ENCODE measurements around the gene RNF5. TPM values are rescaled to one million over a fixed set of nuclear protein-coding genes. Genes with fewer than 3 reads are reported as not detected.

Gene RNF5
- total RNA-seq, 1 donor from 2014 or later: 94.6 TPM

DNA sequence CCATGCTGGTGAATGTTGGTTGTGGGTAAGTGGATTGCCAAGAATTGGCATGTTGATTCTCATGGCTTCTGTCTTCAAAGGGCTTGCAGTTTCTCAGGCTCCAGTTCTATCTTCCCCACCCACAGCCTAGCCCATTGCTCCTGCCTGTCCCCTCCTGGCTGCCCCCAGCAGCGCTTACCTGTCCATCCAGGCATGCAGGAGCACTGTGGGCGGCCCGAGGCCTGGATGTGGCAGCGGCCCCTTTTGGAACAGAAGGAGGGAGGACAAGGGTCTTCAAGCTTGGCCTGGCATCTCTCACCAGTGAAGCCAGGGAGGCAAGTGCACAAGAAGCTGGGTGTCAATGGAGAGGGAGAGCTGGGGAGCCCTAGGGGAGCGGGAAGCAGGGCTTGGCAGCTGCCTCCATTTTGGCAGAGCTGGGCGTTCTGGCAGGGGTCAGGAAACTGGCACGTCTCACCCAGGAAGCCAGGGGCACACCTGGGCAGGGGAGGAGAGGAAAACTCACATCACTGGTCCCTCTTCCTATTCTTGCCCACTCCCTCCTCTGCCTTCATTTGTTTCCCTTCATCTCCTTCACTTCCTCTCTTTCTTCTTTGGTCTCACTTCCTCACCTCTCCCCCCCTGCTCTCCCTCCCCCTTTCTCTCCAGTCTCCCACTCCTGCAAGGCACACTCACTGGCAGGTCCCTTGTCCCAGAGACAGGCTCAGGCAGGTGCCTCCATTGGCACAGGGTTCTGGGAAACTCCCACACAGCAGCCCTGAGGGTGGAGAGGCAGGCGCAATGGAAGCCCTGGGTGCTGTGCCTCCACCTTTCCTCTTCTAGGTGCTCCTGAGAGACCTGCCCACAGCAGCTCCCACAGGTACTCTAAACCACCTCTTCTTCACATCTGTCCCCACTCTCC is 44.4 kb downstream of the RNF5 start:
- DNase-seq (no peak), ATAC-seq (ENCODE audit: poor library complexity) (no peak)
- intact Hi-C loops (cut with DNase I): no loop called here

DNA sequence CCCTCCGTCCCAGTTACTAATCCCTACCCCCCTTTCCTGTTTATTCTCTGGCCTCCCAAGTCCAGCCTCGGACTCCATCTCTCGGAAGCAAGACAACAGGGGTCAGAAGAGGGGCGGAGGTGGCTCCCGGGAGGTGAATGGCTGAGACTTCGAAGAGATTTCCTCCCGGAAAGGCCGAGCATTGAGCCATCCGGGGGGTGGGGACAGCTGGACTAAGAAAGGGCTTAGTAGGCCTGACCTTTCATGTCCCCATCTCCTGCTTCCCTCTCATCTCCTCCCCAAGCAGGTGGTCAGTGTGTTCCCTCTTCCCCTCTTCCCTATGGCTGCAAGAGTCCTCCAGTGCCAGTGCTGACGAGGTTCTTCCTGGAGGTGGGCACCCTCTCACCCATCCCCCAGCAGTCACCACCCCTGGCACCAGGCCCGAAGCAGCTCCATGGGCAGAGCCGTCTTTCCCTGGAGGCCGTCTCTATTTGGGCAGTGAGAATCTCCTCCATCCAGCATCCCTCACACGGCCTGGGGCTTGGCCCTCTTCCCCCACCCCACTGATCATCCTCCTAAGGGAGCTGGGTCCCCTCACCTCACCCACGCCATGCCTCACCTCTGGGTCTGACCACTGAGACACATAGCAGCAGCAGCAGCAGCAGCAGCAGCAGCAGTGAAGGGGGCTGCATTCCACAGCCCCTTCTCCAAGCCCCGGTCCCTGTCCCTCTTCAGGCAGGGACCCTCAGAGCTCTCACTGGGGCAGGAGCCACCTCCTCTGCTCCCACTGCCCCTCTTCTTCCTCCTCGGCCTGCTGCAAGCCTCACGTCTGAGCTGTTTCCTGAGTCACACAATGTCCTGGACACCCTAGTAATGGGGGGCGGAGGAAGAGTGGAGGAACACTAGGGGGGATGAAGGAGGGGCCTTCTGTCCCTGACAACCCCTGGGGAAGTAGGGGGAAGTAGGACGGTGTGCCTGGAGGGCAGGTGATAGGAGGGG is 45.3 kb downstream of the RNF5 start, which contains the start of gene NOTCH4:
NOTCH4 (minus strand) TSS at position 810 of the 978 bp plus-strand sequence; CDS start at position 671, 139 bp downstream.
- intact Hi-C loops (cut with DNase I): no loop called here
- peak; percentile 63 for ATAC-seq (ENCODE audit: poor library complexity)
- peak; percentile 59 for DNase-seq

DNA sequence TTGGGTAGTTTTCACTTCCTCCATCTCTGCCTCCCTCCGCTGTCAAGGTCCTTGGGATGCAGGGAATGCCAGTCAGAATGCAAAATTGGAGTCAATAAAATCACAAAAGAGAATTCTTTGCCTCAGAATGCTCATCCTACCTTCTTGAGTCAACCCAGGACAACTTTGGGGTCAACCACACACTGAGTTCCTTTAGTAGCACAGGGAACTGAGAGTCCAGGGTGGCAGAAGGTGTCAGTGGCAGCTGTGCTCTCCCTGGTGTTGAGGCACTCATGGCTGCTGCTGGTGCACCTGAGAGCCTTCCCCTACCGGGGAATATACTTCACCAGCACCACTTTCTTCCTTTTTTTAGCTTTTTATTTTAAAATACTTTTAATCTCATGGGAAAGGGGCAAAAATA is 46.5 kb downstream of the RNF5 start:
- DNase-seq (no peak), ATAC-seq (ENCODE audit: poor library complexity) (no peak)
- intact Hi-C loops (cut with DNase I): no loop called here

DNA sequence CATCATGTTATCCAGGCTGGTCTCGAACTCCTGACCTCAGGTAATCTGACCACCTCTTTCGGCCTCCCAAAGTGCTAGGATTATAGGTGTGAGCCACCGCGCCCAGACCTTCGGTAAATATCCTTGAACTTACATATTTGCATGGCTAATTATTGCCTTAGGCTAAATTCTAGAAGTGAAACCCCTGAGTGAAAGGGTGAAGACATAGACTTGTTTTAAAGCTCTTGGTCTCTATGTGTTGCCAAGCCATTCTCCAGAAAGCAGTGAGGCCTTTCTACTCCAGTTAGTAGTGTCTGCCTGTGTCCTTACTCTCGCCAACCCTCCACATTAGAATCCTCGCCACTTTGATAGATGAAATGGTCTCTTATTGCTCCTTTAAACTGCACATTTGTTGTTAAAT is 48.2 kb downstream of the RNF5 start:
- DNase-seq: no peak

More for the DNA sequence above, 48.2 kb downstream of the RNF5 start:
- intact Hi-C loops (cut with DNase I): no loop called here
- no peak for ATAC-seq (ENCODE audit: poor library complexity)

Small RNAs within 50 kb of the gene (microRNA-seq; reads per million reads assigned to microRNA genes)
- gene MIR6721: 2.3 reads per million
- not detected for gene MIR6833

Other genes starting within 250 kb of the RNF5 start
- 5.5 TPM for gene CFB, start 232.3 kb upstream of the RNF5 start, total RNA-seq
- 39.6 TPM for gene NELFE, start 219.4 kb upstream of the RNF5 start, total RNA-seq
- 33.6 TPM for gene SKIC2, start 219.2 kb upstream of the RNF5 start, total RNA-seq
- 7.5 TPM for gene DXO, start 206.3 kb upstream of the RNF5 start, total RNA-seq
- 61.5 TPM for gene C4A, start 196.3 kb upstream of the RNF5 start, total RNA-seq
- 58.3 TPM for gene C4B, start 163.6 kb upstream of the RNF5 start, total RNA-seq
- not detected for gene CYP21A2, start 140.0 kb upstream of the RNF5 start, total RNA-seq
- 65.8 TPM for gene TNXB, start 69.1 kb upstream of the RNF5 start, total RNA-seq
- gene ATF6B, start 50.2 kb upstream of the RNF5 start, total RNA-seq: 21.5 TPM
- gene FKBPL, start 48.1 kb upstream of the RNF5 start, total RNA-seq: 2.5 TPM
- gene PRRT1, start 26.5 kb upstream of the RNF5 start, total RNA-seq: 0.51 TPM
- gene PPT2, start 24.3 kb upstream of the RNF5 start, total RNA-seq: 20.4 TPM
- gene EGFL8, start 13.8 kb upstream of the RNF5 start, total RNA-seq: 6.1 TPM
- 44.2 TPM for gene AGPAT1, start 2.3 kb upstream of the RNF5 start, total RNA-seq
- gene AGER, start 5.8 kb downstream of the RNF5 start, total RNA-seq: 1.6 TPM
- 39.1 TPM for gene PBX2, start 11.8 kb downstream of the RNF5 start, total RNA-seq
- gene GPSM3, start 14.2 kb downstream of the RNF5 start, total RNA-seq: 4.1 TPM
- 22.4 TPM for gene NOTCH4, start 45.7 kb downstream of the RNF5 start, total RNA-seq
- not detected for gene TSBP1, start 193.5 kb downstream of the RNF5 start, total RNA-seq
- not detected for gene BTNL2, start 228.8 kb downstream of the RNF5 start, total RNA-seq